ENCODE data around the gene ZNF576. TPM values are rescaled to one million over a fixed set of nuclear protein-coding genes. Genes with fewer than 3 reads are reported as not detected.
A peak's percentile ranks its signal among the peaks of the same experiment; 100 is the strongest.
"Not testable (repeated sequence)": the region's sequence is repeated elsewhere in the genome, so short reads cannot be mapped to it uniquely, and the experiment has no call there.

ZNF576 gene
- total RNA-seq, 1 donor from 2014 or later, result 15.0 TPM

DNA sequence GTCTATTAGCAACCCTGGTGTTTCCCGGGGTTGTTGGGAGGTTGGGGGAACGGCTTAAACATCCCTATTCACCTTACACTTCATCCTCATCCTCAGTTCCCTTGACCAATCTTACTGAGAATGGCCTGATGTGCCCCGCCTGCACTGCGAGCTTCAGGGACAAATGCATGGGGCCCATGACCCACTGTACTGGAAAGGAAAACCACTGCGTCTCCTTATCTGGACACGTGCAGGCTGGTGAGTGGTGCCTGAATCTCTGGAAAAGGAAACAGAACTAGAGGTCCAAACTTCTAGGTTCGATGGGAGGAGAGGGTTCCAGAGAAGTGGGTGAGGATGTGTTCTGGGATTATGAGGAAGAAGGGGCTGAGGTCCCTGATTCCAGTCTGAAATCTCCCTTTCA lies 14.9 kb upstream of the ZNF576 start:
- Mint-ChIP-seq H3K9me3 (ENCODE audit: unreplicated experiment) (peaks cover 7% of the 10 kb centered on the region), H3K4me1 (ENCODE audit: low read depth, unreplicated experiment) (no peaks in the 10 kb centered on the region), H3K27ac (ENCODE audit: unreplicated experiment) (no peak overlapping the region), H3K36me3 (ENCODE audit: unreplicated experiment) (peaks cover 4% of the 10 kb centered on the region), H3K4me3 (ENCODE audit: unreplicated experiment) (no peak overlapping the region), H3K27me3 (ENCODE audit: unreplicated experiment) (peaks cover 4% of the 10 kb centered on the region)
- TF ChIP-seq, protein P1, sequence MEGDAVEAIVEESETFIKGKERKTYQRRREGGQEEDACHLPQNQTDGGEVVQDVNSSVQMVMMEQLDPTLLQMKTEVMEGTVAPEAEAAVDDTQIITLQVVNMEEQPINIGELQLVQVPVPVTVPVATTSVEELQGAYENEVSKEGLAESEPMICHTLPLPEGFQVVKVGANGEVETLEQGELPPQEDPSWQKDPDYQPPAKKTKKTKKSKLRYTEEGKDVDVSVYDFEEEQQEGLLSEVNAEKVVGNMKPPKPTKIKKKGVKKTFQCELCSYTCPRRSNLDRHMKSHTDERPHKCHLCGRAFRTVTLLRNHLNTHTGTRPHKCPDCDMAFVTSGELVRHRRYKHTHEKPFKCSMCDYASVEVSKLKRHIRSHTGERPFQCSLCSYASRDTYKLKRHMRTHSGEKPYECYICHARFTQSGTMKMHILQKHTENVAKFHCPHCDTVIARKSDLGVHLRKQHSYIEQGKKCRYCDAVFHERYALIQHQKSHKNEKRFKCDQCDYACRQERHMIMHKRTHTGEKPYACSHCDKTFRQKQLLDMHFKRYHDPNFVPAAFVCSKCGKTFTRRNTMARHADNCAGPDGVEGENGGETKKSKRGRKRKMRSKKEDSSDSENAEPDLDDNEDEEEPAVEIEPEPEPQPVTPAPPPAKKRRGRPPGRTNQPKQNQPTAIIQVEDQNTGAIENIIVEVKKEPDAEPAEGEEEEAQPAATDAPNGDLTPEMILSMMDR (IDR thresholded peaks at IDR 0.05; ENCODE audit: partially characterized antibody, unreplicated experiment), result no peak
- no peak for DNase-seq

- Mint-ChIP-seq H3K36me3 (ENCODE audit: unreplicated experiment) (peaks cover 5% of the 10 kb centered on the region), H3K27me3 (ENCODE audit: unreplicated experiment) (peaks cover 4% of the 10 kb centered on the region), H3K4me3 (ENCODE audit: unreplicated experiment) (no peak overlapping the region), H3K27ac (ENCODE audit: unreplicated experiment) (no peak overlapping the region), H3K9me3 (ENCODE audit: unreplicated experiment) (peaks cover 7% of the 10 kb centered on the region), H3K4me1 (ENCODE audit: low read depth, unreplicated experiment) (no peaks in the 10 kb centered on the region)
- DNase-seq, result no peak
- TF ChIP-seq, protein P1 (IDR thresholded peaks at IDR 0.05; ENCODE audit: partially characterized antibody, unreplicated experiment), result no peak
Observed at GRCh38 chr19:43582495-43582894, 13.9 kb upstream of the ZNF576 start.

GRCh38 chr19:43584484-43584883 lies 11.9 kb upstream of the ZNF576 start:
- peaks cover 5% of the 10 kb centered on the region for H3K27me3 Mint-ChIP-seq (ENCODE audit: unreplicated experiment)
- peaks cover 4% of the 10 kb centered on the region for H3K9me3 Mint-ChIP-seq (ENCODE audit: unreplicated experiment)
- peaks cover 5% of the 10 kb centered on the region for H3K36me3 Mint-ChIP-seq (ENCODE audit: unreplicated experiment)
- no peak overlapping the region for H3K4me3 Mint-ChIP-seq (ENCODE audit: unreplicated experiment)
- no peaks in the 10 kb centered on the region for H3K4me1 Mint-ChIP-seq (ENCODE audit: low read depth, unreplicated experiment)
- no peak for DNase-seq
- TF ChIP-seq, protein P1 (IDR thresholded peaks at IDR 0.05; ENCODE audit: partially characterized antibody, unreplicated experiment), result no peak
- no peak overlapping the region for H3K27ac Mint-ChIP-seq (ENCODE audit: unreplicated experiment)

DNA sequence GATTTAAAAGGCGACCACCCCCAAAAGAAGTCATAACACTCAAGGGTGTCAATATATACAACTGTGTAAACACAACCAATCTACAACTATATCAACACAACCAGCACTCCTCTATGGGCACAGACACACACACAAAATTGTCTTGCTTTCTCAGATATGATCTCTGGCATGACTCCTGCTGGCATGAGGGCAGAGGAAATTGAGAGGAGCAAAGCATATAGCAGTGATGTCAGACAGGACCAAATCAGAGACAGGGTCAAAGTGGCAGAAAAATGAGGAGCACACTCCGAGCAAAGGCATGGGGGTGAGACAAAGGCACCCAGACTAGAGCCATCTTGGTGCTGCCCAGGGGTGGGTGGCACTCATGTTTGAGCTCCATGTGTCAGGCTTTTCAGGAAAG lies 10.0 kb upstream of the ZNF576 start:
- H3K4me1 Mint-ChIP-seq (ENCODE audit: low read depth, unreplicated experiment), result peaks cover 4% of the 10 kb centered on the region
- H3K27me3 Mint-ChIP-seq (ENCODE audit: unreplicated experiment), result peaks cover 4% of the 10 kb centered on the region
- H3K36me3 Mint-ChIP-seq (ENCODE audit: unreplicated experiment), result peaks cover 5% of the 10 kb centered on the region
- TF ChIP-seq, protein P1 (IDR thresholded peaks at IDR 0.05; ENCODE audit: partially characterized antibody, unreplicated experiment), result no peak
- no peak for DNase-seq
- peaks cover 4% of the 10 kb centered on the region for H3K9me3 Mint-ChIP-seq (ENCODE audit: unreplicated experiment)
- no peak overlapping the region for H3K4me3 Mint-ChIP-seq (ENCODE audit: unreplicated experiment)
- no peak overlapping the region for H3K27ac Mint-ChIP-seq (ENCODE audit: unreplicated experiment)

- not testable (repeated sequence) for H3K27me3 Mint-ChIP-seq (ENCODE audit: unreplicated experiment); H3K27ac Mint-ChIP-seq (ENCODE audit: unreplicated experiment); DNase-seq; H3K9me3 Mint-ChIP-seq (ENCODE audit: unreplicated experiment); H3K4me3 Mint-ChIP-seq (ENCODE audit: unreplicated experiment); H3K4me1 Mint-ChIP-seq (ENCODE audit: low read depth, unreplicated experiment); H3K36me3 Mint-ChIP-seq (ENCODE audit: unreplicated experiment)
Observed at GRCh38 chr19:43587029-43587428, 9.4 kb upstream of the ZNF576 start.

GRCh38 chr19:43589277-43589676 lies 7.1 kb upstream of the ZNF576 start:
- TF ChIP-seq, protein P1 (IDR thresholded peaks at IDR 0.05; ENCODE audit: partially characterized antibody, unreplicated experiment), result no peak
- Mint-ChIP-seq H3K27ac (ENCODE audit: unreplicated experiment) (peak overlapping the region; percentile 55), H3K9me3 (ENCODE audit: unreplicated experiment) (peaks cover 4% of the 10 kb centered on the region)

More at GRCh38 chr19:43589277-43589676, 7.1 kb upstream of the ZNF576 start:
- no peak for DNase-seq
- Mint-ChIP-seq H3K4me1 (ENCODE audit: low read depth, unreplicated experiment) (peaks cover 11% of the 10 kb centered on the region), H3K27me3 (ENCODE audit: unreplicated experiment) (peaks cover 4% of the 10 kb centered on the region), H3K36me3 (ENCODE audit: unreplicated experiment) (peaks cover 5% of the 10 kb centered on the region), H3K4me3 (ENCODE audit: unreplicated experiment) (no peak overlapping the region)
